H1 (cell line): Measurements from ENCODE around the gene NFIA. TPM values are rescaled to one million over a fixed set of nuclear protein-coding genes. Genes with fewer than 3 reads are reported as not detected.

Experiments
- CHD7 ChIP-seq: fragments of 300-600 bp; sonication (generic); IDR thresholded peaks from 2 replicates; pipeline ENCODE4 v1.7.1; 2012; ENCODE audit warnings: low read length, moderate library complexity, mild to moderate bottlenecking, inconsistent platforms; ENCODE audit not compliant: insufficient replicate concordance
- RNF2 ChIP-seq: fragments of 200-900, 300-1000 bp; sonication (generic); IDR thresholded peaks from 2 replicates; pipeline ENCODE4 v1.7.1; 2016; ENCODE audit warnings: borderline replicate concordance, low read depth, mild to moderate bottlenecking, antibody characterized with exemption, low read length; ENCODE audit not compliant: poor library complexity, severe bottlenecking; ENCODE audit errors: missing control alignments
- polyA plus RNA-seq, 7 experiments: library from polyadenylated mRNA; depleted of rRNA in 3 of 7; stranded (reverse) in 5 of 7; unstranded in 2 of 7; fragments of >200 nt in 5 of 7; fragments of 200-250 nt in 2 of 7; gene quantifications; 1 replicate in 5 of 7; 2 replicates in 1 of 7; 4 replicates in 1 of 7; pipeline versions ENCODE4 v1.2.1 to v1.2.3, GENCODE V29; 2011 to 2013; ENCODE audit warnings: missing spikeins in 2 of 7, mixed read lengths in 2 of 7
- total RNA-seq: library from RNA; stranded (reverse); fragmentation: NEBNext Ultra II Directional; extraction: Animal tissue kit (Norgen Biotek cat#: 25700); gene quantifications from 2 replicates; pipeline ENCODE4 v1.2.1, GENCODE V29; 2021

NFIA gene
- total and polyA plus RNA-seq, 2 of the 8 experiments (the other 6 are each of a cell fraction or from before 2014, with no cell fraction given) = 1.8 to 2.3 TPM

- TF ChIP-seq CHD7 (no peak), RNF2 (no peak)
Observed at GRCh38 chr1:61101536-61101935, 19.2 kb downstream of the NFIA start (continued).
